Activated B cell treated with CpG ODN at 0.5 μM for 24 hours (primary cell): ENCODE measurements around the gene FRRS1. TPM values are rescaled to one million over a fixed set of nuclear protein-coding genes. Genes with fewer than 3 reads are reported as not detected.

Source experiments
- ATAC-seq: fragments of 200-7000 bp; cut with Tn5 transposase; one replicate; pipeline ENCODE4 v1.10.0; 2021; ENCODE audit warnings: low read depth, mild to moderate bottlenecking, moderate library complexity
- CTCF ChIA-PET: fragments of 350-600 bp; sonication (Branson Sonifier 250); formaldehyde crosslinking; loops from one replicate; lab custom pipeline; 2021; ENCODE audit warnings: antibody characterized with exemption; lab: Charles Lee
- POLR2A ChIA-PET: fragments of 350-600 bp; sonication (Branson Sonifier 250); formaldehyde crosslinking; loops from one replicate; lab custom pipeline; 2021; ENCODE audit warnings: antibody characterized with exemption; lab: Charles Lee
- DNase-seq: peaks from one replicate; pipeline ENCODE4 v3.0.0; 2022
- H3K27ac Mint-ChIP-seq: one replicate; pipeline ENCODE4 v1.8.0; 2020; ENCODE audit warnings: mixed read lengths
- H3K27me3 Mint-ChIP-seq: one replicate; pipeline ENCODE4 v1.8.0; 2021; ENCODE audit warnings: mixed read lengths
- H3K36me3 Mint-ChIP-seq: one replicate; pipeline ENCODE4 v1.8.0; 2021; ENCODE audit warnings: low read depth, mixed read lengths
- H3K4me1 Mint-ChIP-seq: one replicate; pipeline ENCODE4 v1.8.0; 2021; ENCODE audit warnings: mixed read lengths
- H3K4me3 Mint-ChIP-seq: one replicate; pipeline ENCODE4 v1.8.0; 2020; ENCODE audit warnings: mild to moderate bottlenecking, mixed read lengths
- H3K9me3 Mint-ChIP-seq: one replicate; pipeline ENCODE4 v1.8.0; 2020; ENCODE audit warnings: mixed read lengths
- intact Hi-C: fragments of 100-400 bp; cut with micrococcal nuclease; formaldehyde crosslinking; loops from one replicate; pipeline ENCODE4 v1.15.1; 2024
- total RNA-seq: library from RNA; stranded (reverse); gene quantifications from 2 replicates; pipeline ENCODE4 v1.2.3, GENCODE V29; 2022
- TF ChIP-seq, protein P1 (sequence below): fragments of 200-600 bp; IDR thresholded peaks from one replicate; pipeline ENCODE4 v1.8.0; 2022; ENCODE audit warnings: antibody characterized with exemption, mild to moderate bottlenecking

The FRRS1 gene
- total RNA-seq, 1 donor from 2014 or later, result 1.1 TPM

DNA sequence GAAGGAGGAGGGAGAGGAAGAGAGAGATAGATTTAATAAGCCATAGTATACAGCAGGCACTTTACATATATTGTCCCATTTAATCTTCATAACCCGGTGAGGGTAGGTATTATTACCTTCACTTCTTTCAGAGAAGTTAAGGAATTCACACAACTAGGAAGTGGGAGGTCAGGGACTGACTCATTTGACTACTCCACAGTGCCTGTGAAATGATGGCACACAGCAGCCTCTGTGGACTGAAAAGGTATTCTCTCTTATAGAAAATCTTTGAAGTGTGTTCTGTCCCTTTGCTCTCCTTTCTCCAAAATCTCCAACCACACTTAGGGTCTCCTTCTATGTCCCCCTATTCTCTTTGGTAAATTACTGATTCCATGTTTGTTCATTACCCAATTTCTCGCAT is 96.6 kb downstream of the FRRS1 start:
- no peak overlapping the region for H3K4me3 Mint-ChIP-seq
- DNase-seq, result no peak
- no peaks in the 10 kb centered on the region for H3K9me3 Mint-ChIP-seq
- ChIA-PET CTCF (no interaction called here), POLR2A (no interaction called here)
- peaks cover 21% of the 10 kb centered on the region for H3K27me3 Mint-ChIP-seq
- H3K27ac Mint-ChIP-seq, result no peak overlapping the region
- no peak for ATAC-seq
- H3K4me1 Mint-ChIP-seq, result no peaks in the 10 kb centered on the region
- TF ChIP-seq, protein P1, sequence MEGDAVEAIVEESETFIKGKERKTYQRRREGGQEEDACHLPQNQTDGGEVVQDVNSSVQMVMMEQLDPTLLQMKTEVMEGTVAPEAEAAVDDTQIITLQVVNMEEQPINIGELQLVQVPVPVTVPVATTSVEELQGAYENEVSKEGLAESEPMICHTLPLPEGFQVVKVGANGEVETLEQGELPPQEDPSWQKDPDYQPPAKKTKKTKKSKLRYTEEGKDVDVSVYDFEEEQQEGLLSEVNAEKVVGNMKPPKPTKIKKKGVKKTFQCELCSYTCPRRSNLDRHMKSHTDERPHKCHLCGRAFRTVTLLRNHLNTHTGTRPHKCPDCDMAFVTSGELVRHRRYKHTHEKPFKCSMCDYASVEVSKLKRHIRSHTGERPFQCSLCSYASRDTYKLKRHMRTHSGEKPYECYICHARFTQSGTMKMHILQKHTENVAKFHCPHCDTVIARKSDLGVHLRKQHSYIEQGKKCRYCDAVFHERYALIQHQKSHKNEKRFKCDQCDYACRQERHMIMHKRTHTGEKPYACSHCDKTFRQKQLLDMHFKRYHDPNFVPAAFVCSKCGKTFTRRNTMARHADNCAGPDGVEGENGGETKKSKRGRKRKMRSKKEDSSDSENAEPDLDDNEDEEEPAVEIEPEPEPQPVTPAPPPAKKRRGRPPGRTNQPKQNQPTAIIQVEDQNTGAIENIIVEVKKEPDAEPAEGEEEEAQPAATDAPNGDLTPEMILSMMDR, result no peak
- H3K36me3 Mint-ChIP-seq, result no peaks in the 10 kb centered on the region
- intact Hi-C loops, result no loop called here

DNA sequence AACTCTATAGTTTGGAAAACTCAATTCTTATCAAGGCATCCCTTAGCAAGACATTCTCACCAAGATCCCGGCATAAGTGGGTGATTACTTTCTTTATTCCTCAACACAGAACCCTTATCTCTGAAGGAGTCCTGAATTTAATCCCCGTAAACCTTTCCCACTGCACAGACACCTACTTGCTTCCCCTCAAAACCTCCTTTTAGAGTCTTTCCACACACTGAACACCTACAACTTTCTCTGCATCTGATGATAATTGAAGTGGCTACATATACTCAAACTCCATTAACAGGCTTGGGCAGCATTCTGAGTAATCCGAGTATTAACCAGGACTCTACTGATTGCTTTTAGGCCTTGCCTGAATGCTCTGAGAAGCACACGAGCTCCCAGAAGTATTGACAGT is 97.1 kb downstream of the FRRS1 start:
- H3K9me3 Mint-ChIP-seq, result no peaks in the 10 kb centered on the region
- no peak for DNase-seq
- H3K36me3 Mint-ChIP-seq, result no peaks in the 10 kb centered on the region
- H3K27me3 Mint-ChIP-seq, result peaks cover 21% of the 10 kb centered on the region
- intact Hi-C loops, result no loop called here
- POLR2A ChIA-PET, result no interaction called here
- no peak for ATAC-seq
- H3K4me1 Mint-ChIP-seq, result no peaks in the 10 kb centered on the region
- CTCF ChIA-PET, result no interaction called here
- no peak overlapping the region for H3K27ac Mint-ChIP-seq
- no peak overlapping the region for H3K4me3 Mint-ChIP-seq
- TF ChIP-seq, protein P1, result no peak

DNA sequence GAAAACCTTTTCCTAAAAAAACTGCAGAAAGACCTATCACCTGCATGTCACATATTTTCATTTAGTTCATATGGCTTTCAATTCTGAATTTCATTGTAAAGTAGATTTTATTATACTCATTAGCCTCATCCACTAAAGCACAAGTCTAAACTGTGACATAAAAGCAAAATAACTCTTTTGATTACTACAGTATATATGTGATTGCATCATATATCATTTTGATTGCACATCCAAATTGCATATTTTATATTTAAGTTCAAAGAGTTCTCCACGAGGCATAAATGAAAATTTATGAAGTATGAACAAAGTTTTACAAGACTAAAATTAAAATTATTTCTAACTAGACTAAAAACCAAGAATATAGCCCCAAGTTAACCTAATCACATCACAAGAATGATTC is 101.2 kb downstream of the FRRS1 start:
- Mint-ChIP-seq H3K36me3 (no peaks in the 10 kb centered on the region), H3K4me1 (no peaks in the 10 kb centered on the region), H3K27ac (no peak overlapping the region), H3K9me3 (no peaks in the 10 kb centered on the region), H3K4me3 (no peak overlapping the region), H3K27me3 (peaks cover 10% of the 10 kb centered on the region)
- TF ChIP-seq, protein P1, result no peak
- POLR2A ChIA-PET, result no interaction called here
- ATAC-seq (no peak), DNase-seq (no peak)
- intact Hi-C loops, result no loop called here
- CTCF ChIA-PET, result interaction anchor here (0.6 kb wide), 1 partner anchor 67 kb away, joined by 4 read pairs; no protein-coding TSS in a partner anchor

DNA sequence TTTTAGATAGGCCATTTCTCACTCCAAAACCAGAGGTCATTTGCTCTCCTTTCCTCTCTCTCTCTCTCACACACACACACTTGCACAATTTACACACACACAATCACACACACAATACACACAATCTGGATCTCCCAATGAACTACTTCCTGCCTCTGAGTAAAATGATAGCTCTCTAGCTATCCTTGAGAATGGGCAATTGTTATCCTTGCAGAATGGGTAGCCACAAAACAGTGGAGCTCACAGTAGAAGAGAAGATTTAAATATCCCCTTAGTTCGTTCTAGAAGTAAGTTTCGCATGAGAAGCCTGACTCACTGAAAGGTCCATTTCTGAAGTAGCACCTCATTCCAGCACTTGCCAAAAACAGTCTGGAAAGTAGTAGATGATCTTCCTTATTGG is 102.9 kb downstream of the FRRS1 start:
- TF ChIP-seq, protein P1, result no peak
- Mint-ChIP-seq H3K27me3 (peaks cover 10% of the 10 kb centered on the region), H3K27ac (no peak overlapping the region), H3K9me3 (no peaks in the 10 kb centered on the region), H3K4me1 (no peaks in the 10 kb centered on the region), H3K36me3 (no peaks in the 10 kb centered on the region), H3K4me3 (no peak overlapping the region)
- DNase-seq, result no peak
- ATAC-seq, result no peak
- POLR2A ChIA-PET, result no interaction called here
- intact Hi-C loops, result no loop called here
- CTCF ChIA-PET, result interaction anchor here (1.0 kb wide), 1 partner anchor 24 kb away, joined by 3 read pairs; no protein-coding TSS in a partner anchor

DNA sequence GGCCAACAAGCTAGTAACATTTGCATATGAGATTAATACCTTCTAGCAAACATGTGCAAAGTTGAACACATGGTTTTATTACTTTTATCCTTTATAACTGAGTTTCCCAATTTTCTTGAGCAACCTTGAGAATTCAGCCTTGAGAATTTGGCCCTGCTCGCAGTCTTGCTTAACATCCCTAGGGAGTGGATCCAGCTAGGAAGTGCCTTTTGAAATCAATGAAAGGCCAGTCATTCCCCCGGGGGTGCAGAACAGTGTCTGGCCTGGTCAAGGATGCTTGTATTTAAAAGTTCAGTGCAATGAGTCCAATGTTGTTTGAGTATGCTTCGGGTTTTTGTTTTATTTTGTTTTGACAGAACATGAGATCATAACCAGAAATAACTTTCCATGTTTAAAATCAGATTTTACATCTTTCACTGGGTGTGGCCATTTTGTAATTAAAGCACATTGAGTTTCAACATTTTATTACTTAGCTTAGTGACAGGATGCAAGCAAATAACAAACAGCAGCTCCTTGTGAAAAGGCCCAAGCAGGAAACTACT is 103.8 kb downstream of the FRRS1 start:
- TF ChIP-seq, protein P1, result no peak
- Mint-ChIP-seq H3K4me3 (no peak overlapping the region), H3K27me3 (peaks cover 7% of the 10 kb centered on the region), H3K27ac (no peak overlapping the region), H3K9me3 (no peaks in the 10 kb centered on the region), H3K36me3 (no peaks in the 10 kb centered on the region), H3K4me1 (no peaks in the 10 kb centered on the region)
- ChIA-PET POLR2A (no interaction called here), CTCF (no interaction called here)
- intact Hi-C loops, result no loop called here
- no peak for DNase-seq
- no peak for ATAC-seq
